ENCODE data around the gene SYNPO2.

DNA sequence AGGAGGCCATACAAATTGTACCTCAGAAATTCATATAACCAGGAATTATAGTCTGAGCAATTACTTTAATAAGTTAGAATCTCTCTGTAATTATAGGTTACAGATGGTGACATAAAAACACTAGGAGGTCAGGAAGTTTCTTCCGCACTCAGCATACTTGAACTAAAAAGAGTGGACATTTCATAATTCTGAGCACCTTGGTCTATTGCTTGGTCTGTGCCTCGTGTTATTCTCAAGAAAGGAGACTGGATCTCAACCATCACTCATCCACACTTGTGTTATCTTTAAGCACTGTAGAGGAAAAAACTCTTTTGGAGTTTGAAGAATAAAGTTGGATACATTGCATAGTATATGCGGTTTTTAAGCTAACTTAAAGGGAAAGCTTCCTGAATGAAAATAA lies 91.1 kb downstream of the SYNPO2 start:
- TF ChIP-seq TCF7 (IDR thresholded peaks at IDR 0.05; ENCODE audit: borderline replicate concordance) (no peak), FOXM1 (IDR thresholded peaks at IDR 0.05; ENCODE audit: low read depth, low read length) (no peak), CBX5 (IDR thresholded peaks at IDR 0.05; ENCODE audit: low read depth) (no peak), JUND (IDR thresholded peaks at IDR 0.05; ENCODE audit: low read depth, low read length) (no peak)

Measured in GM12878 (cell line).